ENCODE measurements around the gene KRTAP9-6. TPM values are rescaled to one million over a fixed set of nuclear protein-coding genes. Genes with fewer than 3 reads are reported as not detected.
"Not testable (repeated sequence)": the region's sequence is repeated elsewhere in the genome, so short reads cannot be mapped to it uniquely, and the experiment has no call there.

The KRTAP9-6 gene
- total RNA-seq, 4 donors from 2014 or later: not detected

DNA sequence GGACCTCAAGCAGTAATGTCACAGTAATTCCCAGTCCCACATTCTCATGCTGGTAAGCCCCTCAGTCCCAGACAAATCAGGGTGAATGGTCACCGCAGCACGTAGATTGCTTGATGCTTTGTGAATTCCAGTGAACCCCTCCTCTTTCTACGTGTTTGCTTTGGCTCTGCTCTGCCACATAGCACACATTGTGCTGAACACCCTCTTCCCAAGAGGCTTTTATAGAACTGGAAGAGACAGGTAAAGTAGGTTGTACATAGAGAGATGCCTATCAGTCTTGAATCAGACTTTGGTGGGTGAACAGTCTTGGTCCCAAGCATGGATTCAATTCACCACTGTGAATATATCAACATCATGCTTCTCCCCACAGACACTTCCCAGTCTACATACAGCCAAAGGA, 579 bp upstream of the KRTAP9-6 start:
- H3K4me1 ChIP-seq: no peaks in the 10 kb centered on the region
- no peak overlapping the region for H3K4me3 ChIP-seq
- H3K36me3 ChIP-seq: no peaks in the 10 kb centered on the region
- H3K27ac ChIP-seq: no peak overlapping the region
- 69 to 79% methylated on average over 3 of the region's 3 CpGs for WGBS, 2 donors
- H3K9me3 ChIP-seq: no peaks in the 10 kb centered on the region
- TF ChIP-seq EP300 (IDR thresholded peaks at IDR 0.05) (no peak), POLR2A (IDR thresholded peaks at IDR 0.05) (no peak)
- TF ChIP-seq, protein P1, sequence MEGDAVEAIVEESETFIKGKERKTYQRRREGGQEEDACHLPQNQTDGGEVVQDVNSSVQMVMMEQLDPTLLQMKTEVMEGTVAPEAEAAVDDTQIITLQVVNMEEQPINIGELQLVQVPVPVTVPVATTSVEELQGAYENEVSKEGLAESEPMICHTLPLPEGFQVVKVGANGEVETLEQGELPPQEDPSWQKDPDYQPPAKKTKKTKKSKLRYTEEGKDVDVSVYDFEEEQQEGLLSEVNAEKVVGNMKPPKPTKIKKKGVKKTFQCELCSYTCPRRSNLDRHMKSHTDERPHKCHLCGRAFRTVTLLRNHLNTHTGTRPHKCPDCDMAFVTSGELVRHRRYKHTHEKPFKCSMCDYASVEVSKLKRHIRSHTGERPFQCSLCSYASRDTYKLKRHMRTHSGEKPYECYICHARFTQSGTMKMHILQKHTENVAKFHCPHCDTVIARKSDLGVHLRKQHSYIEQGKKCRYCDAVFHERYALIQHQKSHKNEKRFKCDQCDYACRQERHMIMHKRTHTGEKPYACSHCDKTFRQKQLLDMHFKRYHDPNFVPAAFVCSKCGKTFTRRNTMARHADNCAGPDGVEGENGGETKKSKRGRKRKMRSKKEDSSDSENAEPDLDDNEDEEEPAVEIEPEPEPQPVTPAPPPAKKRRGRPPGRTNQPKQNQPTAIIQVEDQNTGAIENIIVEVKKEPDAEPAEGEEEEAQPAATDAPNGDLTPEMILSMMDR (IDR thresholded peaks at IDR 0.05): no peak
- H3K27me3 ChIP-seq: no peaks in the 10 kb centered on the region
- no peak for DNase-seq (ENCODE audit: low spot score in 2 of 2)

DNA sequence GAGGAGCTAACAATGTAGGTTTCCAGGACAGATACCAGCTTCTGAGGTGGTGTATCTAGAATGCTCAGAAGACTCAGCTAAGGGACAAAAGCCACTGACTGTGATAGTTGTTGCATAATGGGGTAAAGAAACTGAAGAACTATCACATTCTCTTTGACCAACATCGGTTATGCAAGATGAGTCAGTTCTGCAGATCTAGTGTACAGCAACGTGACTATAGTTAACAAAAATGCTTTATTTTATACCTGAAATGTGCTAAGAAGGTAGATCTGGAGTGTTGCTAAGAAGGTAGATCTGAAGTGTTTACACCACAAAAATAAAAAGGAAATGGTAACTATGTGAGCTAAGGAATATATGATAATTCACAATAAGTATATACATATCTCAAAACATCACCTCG, 2.5 kb downstream of the KRTAP9-6 start:
- no peaks in the 10 kb centered on the region for H3K9me3 ChIP-seq
- no peaks in the 10 kb centered on the region for H3K4me1 ChIP-seq
- no peaks in the 10 kb centered on the region for H3K27me3 ChIP-seq
- H3K36me3 ChIP-seq: no peaks in the 10 kb centered on the region
- no peak for DNase-seq (ENCODE audit: low spot score in 2 of 2)
- no peak for TF ChIP-seq POLR2A (IDR thresholded peaks at IDR 0.05)
- TF ChIP-seq, protein P1 (IDR thresholded peaks at IDR 0.05): no peak
- TF ChIP-seq EP300 (IDR thresholded peaks at IDR 0.05): no peak
- no peak overlapping the region for H3K4me3 ChIP-seq
- no peak overlapping the region for H3K27ac ChIP-seq
- 89% methylated on average over 3 of the region's 3 CpGs; no CpG with 5 or more reads in 1 of the 2 donors for WGBS, 2 donors

DNA sequence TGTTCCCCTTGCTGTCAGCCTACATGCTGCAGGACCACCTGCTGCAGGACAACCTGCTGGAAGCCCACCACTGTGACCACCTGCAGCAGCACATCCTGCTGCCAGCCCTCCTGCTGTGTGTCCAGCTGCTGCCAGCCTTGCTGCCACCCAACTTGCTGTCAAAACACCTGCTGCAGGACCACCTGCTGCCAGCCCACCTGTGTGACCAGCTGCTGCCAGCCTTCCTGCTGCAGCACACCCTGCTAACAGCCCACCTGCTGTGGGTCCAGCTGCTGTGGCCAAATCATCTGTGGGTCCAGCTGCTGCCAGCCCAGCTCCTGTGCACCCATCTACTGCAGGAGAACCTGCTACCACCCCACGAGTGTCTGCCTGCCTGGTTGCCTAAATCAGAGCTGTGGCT, 6.1 kb downstream of the KRTAP9-6 start:
- H3K4me3 ChIP-seq; H3K27me3 ChIP-seq; H3K9me3 ChIP-seq; H3K4me1 ChIP-seq; H3K36me3 ChIP-seq; H3K27ac ChIP-seq; DNase-seq (ENCODE audit: low spot score in 2 of 2): not testable (repeated sequence)
- WGBS, 2 donors: no CpG with 5 or more reads among the region's 1 CpG

DNA sequence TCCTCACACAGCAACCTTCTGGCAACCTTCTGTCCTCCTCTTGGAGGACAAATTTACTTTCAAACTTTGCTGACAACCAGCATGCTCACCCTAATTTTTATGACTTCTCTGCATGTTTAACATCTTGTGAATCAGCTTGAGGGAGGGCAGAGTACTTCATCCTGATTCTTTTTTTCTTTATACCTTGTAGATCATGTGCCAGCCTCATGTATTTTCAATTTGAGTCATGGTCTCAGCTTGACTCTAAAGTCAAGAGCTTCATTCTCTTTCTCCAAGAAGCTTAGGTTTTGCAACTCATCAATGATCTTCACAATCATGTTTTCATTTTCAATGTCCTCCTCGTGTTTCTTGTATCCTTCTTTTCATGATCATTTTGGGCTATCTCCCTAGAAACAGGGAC, 6.7 kb downstream of the KRTAP9-6 start:
- no peaks in the 10 kb centered on the region for H3K36me3 ChIP-seq
- TF ChIP-seq EP300 (IDR thresholded peaks at IDR 0.05) (no peak), POLR2A (IDR thresholded peaks at IDR 0.05) (no peak)
- no peaks in the 10 kb centered on the region for H3K4me1 ChIP-seq
- WGBS, 2 donors: 53% methylated on average over 1 of the region's 1 CpG; no CpG with 5 or more reads in 1 of the 2 donors
- no peak for DNase-seq (ENCODE audit: low spot score in 2 of 2)
- H3K9me3 ChIP-seq: no peaks in the 10 kb centered on the region
- H3K27me3 ChIP-seq: no peaks in the 10 kb centered on the region
- H3K27ac ChIP-seq: no peak overlapping the region
- H3K4me3 ChIP-seq: no peak overlapping the region

DNA sequence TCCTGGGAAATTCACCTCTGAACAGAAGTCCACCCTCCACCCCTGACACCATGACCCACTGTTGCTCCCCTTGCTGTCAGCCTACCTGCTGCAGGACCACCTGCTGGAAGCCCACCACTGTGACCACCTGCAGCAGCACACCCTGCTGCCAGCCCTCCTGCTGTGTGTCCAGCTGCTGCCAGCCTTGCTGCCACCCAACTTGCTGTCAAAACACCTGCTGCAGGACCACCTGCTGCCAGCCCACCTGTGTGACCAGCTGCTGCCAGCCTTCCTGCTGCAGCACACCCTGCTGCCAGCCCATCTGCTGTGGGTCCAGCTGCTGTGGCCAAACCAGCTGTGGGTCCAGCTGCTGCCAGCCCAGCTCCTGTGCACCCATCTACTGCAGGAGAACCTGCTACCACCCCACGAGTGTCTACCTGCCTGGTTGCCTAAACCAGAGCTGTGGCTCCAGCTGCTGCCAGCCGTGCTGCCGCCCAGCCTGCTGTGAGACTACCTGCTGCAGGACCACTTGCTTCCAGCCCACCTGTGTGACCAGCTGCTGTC, 10.5 kb downstream of the KRTAP9-6 start, which contains the start of gene KRTAP9-7:
Gene KRTAP9-7 (plus strand): TSS at position 51 of the 543 bp plus-strand sequence. CDS start 0 bp downstream, at position 51.
- DNase-seq (ENCODE audit: low spot score in 2 of 2); H3K36me3 ChIP-seq; H3K4me3 ChIP-seq; H3K27me3 ChIP-seq; H3K9me3 ChIP-seq; H3K27ac ChIP-seq; H3K4me1 ChIP-seq: not testable (repeated sequence)
- 72 to 85% methylated on average over 3 of the region's 3 CpGs for WGBS, 2 donors

DNA sequence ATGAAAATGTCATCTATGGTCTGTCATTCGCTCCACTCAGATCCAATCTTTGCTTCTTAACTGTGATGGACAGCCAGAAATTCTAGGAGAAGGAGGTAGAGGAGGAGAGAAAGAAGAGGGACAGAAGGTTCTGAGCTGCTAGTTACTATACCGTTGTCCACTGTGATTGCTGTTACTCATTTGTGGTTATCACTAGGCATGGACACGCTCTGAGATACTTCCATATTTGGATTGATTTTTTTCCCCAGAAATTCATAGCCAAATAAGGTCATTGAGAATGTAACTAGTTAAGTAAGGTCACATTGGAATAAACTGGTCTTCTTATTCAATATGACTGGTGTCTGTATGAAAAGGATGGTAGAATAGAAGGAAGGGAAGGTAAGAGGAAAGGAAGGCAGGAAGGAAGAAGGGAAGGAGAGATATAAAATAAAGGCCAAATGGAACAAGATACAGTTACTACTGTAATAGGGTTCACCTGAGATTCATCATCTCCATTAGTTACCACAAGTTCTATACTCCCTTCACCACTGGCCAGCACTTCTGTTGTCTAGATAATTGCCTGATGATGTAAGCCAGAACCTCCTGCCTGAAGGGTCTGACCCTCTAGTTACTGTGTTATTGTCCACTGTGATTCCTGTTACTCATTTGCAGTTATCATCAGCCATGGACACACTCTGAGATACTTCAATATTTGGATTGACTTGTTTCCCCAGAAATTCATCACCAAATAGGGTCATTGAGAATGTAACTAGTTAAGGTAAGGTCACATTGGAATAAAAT, 13.2 kb downstream of the KRTAP9-6 start:
- Histone ChIP-seq H3K4me3 (no peak overlapping the region), H3K27me3 (no peaks in the 10 kb centered on the region), H3K27ac (no peak overlapping the region)

More for the DNA sequence above, 13.2 kb downstream of the KRTAP9-6 start:
- Histone ChIP-seq H3K9me3 (no peaks in the 10 kb centered on the region), H3K4me1 (no peaks in the 10 kb centered on the region), H3K36me3 (no peaks in the 10 kb centered on the region)
- WGBS, 2 donors: 87 to 91% methylated on average over 3 of the region's 3 CpGs
- TF ChIP-seq, protein P1 (IDR thresholded peaks at IDR 0.05): no peak
- no peak for TF ChIP-seq EP300 (IDR thresholded peaks at IDR 0.05)
- no peak for DNase-seq (ENCODE audit: low spot score in 2 of 2)
